GM10248 (cell line): ENCODE results near the gene NAGPA.
"Not testable (repeated sequence)": the region's sequence is repeated elsewhere in the genome, so short reads cannot be mapped to it uniquely, and the experiment has no call there.

Experiments used
- CTCF ChIA-PET: fragments of 300-600 bp; sonication (Branson Sonifier 250); formaldehyde crosslinking; extraction: SDS; loops from one replicate; lab custom pipeline; 2021; ENCODE audit warnings: antibody characterized with exemption; lab: Yijun Ruan, JAX
- POLR2A ChIA-PET: fragments of 350-650 bp; sonication (Branson Sonifier 250); formaldehyde crosslinking; extraction: SDS; loops from one replicate; lab custom pipeline; 2020; ENCODE audit warnings: antibody characterized with exemption; lab: Yijun Ruan, JAX
- DNase-seq: peaks from one replicate; pipeline ENCODE4 v3.0.0; 2012; ENCODE audit errors: extremely low spot score
- CTCF ChIP-seq: IDR thresholded peaks from 2 replicates; pipeline ENCODE4 v1.5.1; 2012; ENCODE audit warnings: mild to moderate bottlenecking, low read depth; ENCODE audit errors: extremely low read depth, missing control alignments, control extremely low read depth

Gene NAGPA

GRCh38 chr16:5033256-5034166 lies at the start of gene NAGPA:
NAGPA (minus strand) TSS chr16:5033935; CDS start chr16:5033914, 21 bp downstream.
- ChIA-PET POLR2A (interaction anchor here (1.2 kb wide), 1 partner anchor 266 kb away, joined by 5 read pairs; no protein-coding TSS in a partner anchor), CTCF (interaction anchor here (0.9 to 1.3 kb wide), 3 partner anchors 23 to 58 kb away, joined by 3 to 4 read pairs (median 3); no protein-coding TSS in a partner anchor)
- TF ChIP-seq CTCF, result no peak
- DNase-seq, result peak; percentile 93

- CTCF ChIA-PET, POLR2A ChIA-PET: not testable (repeated sequence)
Observed at GRCh38 chr16:5080996-5081395, 47.3 kb upstream of the NAGPA start.

DNA sequence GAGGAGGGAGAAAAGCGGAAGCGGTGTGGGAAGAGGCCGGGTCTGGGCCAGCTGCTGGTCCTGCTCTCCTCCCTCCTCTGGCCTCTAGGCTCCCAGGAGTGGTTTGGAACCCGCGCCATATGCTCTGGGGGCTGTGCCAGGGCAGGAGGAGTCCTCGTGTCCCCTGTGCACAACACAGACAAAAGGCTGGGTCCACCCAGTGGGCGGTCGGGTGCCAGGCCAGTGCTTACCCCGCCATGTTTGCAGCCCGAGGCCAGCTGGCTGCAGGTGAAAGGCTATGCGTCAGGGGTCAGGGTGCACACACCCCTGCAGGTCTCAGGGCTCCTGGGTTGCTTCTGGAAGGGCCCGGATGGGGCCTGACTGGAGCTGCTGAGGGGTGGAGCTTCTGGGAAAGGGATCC lies 46.7 kb upstream of the NAGPA start:
- CTCF ChIA-PET, DNase-seq, POLR2A ChIA-PET: not testable (repeated sequence)

More at GRCh38 chr16:5080996-5081395, 47.3 kb upstream of the NAGPA start:
- not testable (repeated sequence) for DNase-seq

DNA sequence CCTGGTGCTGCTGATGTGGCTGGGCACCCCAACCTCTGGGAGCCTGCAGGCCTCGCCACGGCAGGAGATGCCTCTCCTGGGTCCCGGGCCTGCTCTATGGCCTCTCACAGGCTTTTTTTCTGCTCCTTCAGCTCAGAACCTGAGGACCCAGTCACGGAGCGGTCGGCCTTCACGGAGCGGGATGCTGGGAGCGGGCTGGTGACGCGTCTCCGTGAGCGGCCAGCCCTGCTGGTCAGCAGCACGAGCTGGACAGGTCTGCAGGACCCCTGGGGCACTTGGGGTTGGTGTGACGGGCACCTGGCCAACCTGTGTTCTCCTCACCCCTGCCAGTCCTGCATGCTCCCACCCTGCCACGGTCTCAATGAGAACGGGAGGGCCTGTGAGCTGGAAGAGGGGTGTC lies 44.9 kb upstream of the NAGPA start:
- no peak for DNase-seq
- ChIA-PET CTCF (no interaction called here), POLR2A (no interaction called here)

GRCh38 chr16:5077304-5077703 lies 43.6 kb upstream of the NAGPA start:
- ChIA-PET CTCF (no interaction called here), POLR2A (no interaction called here)
- no peak for TF ChIP-seq CTCF
- no peak for DNase-seq

More for the DNA sequence above, 44.9 kb upstream of the NAGPA start:
- no peak for TF ChIP-seq CTCF

- DNase-seq, result no peak
- ChIA-PET CTCF (interaction anchor here (0.7 to 1.1 kb wide), 2 partner anchors 8 to 18 kb away, joined by 3 to 4 read pairs; no protein-coding TSS in a partner anchor), POLR2A (no interaction called here)
- no peak for TF ChIP-seq CTCF
Observed at GRCh38 chr16:5075637-5076036, 41.9 kb upstream of the NAGPA start.

- CTCF ChIA-PET, result interaction anchor here (1.2 kb wide), 1 partner anchor 20 kb away, joined by 3 read pairs; no protein-coding TSS in a partner anchor
- not testable (repeated sequence) for DNase-seq
Observed at GRCh38 chr16:5073771-5074170, 40.0 kb upstream of the NAGPA start.

DNA sequence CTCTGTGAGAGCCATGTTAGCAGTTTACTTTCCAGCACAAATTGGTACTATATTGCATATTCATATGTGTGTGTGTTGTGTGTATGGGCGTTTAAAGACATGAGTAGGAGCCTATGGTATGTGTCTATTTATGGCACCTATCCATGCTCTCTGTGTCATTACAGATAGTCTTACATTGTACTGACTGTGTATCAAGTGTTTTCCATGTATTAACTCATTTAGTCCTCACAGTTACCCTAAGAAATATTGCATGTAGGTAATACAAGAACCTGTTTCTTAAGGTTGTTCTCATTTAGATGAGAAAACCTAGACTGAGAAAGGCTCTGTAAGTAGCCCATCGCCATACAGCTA lies 39.5 kb upstream of the NAGPA start:
- POLR2A ChIA-PET, result no interaction called here
- DNase-seq, result no peak
- CTCF ChIA-PET, result interaction anchor here (1.4 kb wide), 2 partner anchors 12 to 17 kb away, joined by 4 to 5 read pairs; no protein-coding TSS in a partner anchor
- no peak for TF ChIP-seq CTCF

More at GRCh38 chr16:5073771-5074170, 40.0 kb upstream of the NAGPA start:
- POLR2A ChIA-PET, result not testable (repeated sequence)
